ENCODE data around the gene MAST4.

DNA sequence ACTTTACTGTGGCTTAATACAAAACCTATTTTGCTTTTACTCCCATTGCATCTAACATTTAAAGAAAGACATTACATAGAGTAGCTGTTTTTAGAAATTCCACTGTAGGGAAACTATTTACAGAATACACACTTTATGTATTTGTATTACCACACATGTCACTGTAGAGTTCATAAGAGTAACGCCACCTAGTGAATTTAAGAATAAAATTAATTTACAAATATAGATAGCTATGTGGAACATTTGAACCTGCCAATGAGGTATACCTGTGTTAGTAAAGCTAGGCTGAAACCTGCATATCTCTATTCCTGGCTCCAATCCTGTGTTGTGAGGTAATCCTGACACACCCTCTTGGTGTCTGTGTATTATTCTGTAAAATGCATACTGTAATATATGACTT, 234.4 kb downstream of the MAST4 start:
- TF ChIP-seq CTCF (IDR thresholded peaks at IDR 0.05) = no peak
- no peak for TF ChIP-seq EZH2phosphoT487 (IDR thresholded peaks at IDR 0.05)
- TF ChIP-seq EZH2 (IDR thresholded peaks at IDR 0.05) = no peak

All from neural progenitor cell (in vitro differentiated cells).